Right cardiac atrium (tissue), 5 donors: ENCODE measurements around the gene CCDC175. TPM values are rescaled to one million over a fixed set of nuclear protein-coding genes. Genes with fewer than 3 reads are reported as not detected.

ENCODE experiments used
- ATAC-seq, 2 donors: fragments of 200-7000 bp; cut with Tn5 transposase; one replicate each; pipeline versions ENCODE4 v1.8.0 to v1.9.1; 2020; ENCODE audit warnings: moderate library complexity in 2 of 2, mild to moderate bottlenecking in 1 of 2
- DNase-seq, 3 donors: peaks; one replicate each; pipeline ENCODE4 v3.0.0-alpha.2; 2020
- H3K27ac ChIP-seq: one replicate; pipeline ENCODE4 v1.5.1; 2013; ENCODE audit warnings: mild to moderate bottlenecking, low read length, control low read depth, moderate library complexity
- H3K27me3 ChIP-seq: one replicate; pipeline ENCODE4 v1.6.1; 2013; ENCODE audit not compliant: control insufficient read depth, insufficient read depth
- H3K4me1 ChIP-seq: one replicate; pipeline ENCODE4 v1.6.1; 2013; ENCODE audit warnings: low read length; ENCODE audit not compliant: control insufficient read depth, insufficient read depth
- H3K4me3 ChIP-seq: one replicate; pipeline ENCODE4 v1.5.1; 2013; ENCODE audit warnings: low read length, control low read depth
- H3K9me3 ChIP-seq: one replicate; pipeline ENCODE4 v1.6.1; 2013; ENCODE audit warnings: low read length; ENCODE audit not compliant: control insufficient read depth
- WGBS: extraction: QIAGEN DNeasy Blood & Tissue Kit; methylation state at CpG from one replicate; pipeline ENCODE4 v1.1.7; 2013; 5-methylcytosine and 5-hydroxymethylcytosine counted together
- intact Hi-C, 4 donors: fragments of 100-400 bp; cut with DNase I; formaldehyde crosslinking; loops; one replicate each; pipeline versions ENCODE4 v1.11.0 to v1.14.0; 2022 to 2023
- polyA plus RNA-seq: library from polyadenylated mRNA; stranded (reverse); fragments of 200-250 nt; gene quantifications from one replicate; pipeline ENCODE4 v1.2.3, GENCODE V29; 2013
- total RNA-seq, 4 donors: library from RNA; stranded (reverse); fragmentation: NEBNext Ultra II Directional; extraction: Animal tissue kit (Norgen Biotek cat#: 25700); gene quantifications; one replicate each; pipeline ENCODE4 v1.2.1, GENCODE V29; 2021
- donor health status: healthy with polysubstance abuse.
- donor health status: DM: no; HTN: yes; CAD: no.
- donor health status: DM: no; HTN: no; CAD: no.
- donor health status: DM: no; HTN: yes; CAD: no; lungs with severe emphysema.
- donor health status: DM: yes; HTN: yes; CAD: no.

The CCDC175 gene
- total and polyA plus RNA-seq, 5 donors, result not detected

GRCh38 chr14:59582845-59583509 lies 6.4 kb upstream of the CCDC175 start:
- DNase-seq, result peak in 1 of 3 donors; percentile 41
- H3K9me3 ChIP-seq, result no peaks in the 10 kb centered on the region
- intact Hi-C loops, result no loop called here
- H3K4me3 ChIP-seq, result no peak overlapping the region
- H3K4me1 ChIP-seq, result no peaks in the 10 kb centered on the region
- no peak for ATAC-seq
- WGBS, result 80% methylated on average over 23 of the region's 23 CpGs
- H3K27ac ChIP-seq, result no peak overlapping the region
- H3K27me3 ChIP-seq, result no peaks in the 10 kb centered on the region

DNA sequence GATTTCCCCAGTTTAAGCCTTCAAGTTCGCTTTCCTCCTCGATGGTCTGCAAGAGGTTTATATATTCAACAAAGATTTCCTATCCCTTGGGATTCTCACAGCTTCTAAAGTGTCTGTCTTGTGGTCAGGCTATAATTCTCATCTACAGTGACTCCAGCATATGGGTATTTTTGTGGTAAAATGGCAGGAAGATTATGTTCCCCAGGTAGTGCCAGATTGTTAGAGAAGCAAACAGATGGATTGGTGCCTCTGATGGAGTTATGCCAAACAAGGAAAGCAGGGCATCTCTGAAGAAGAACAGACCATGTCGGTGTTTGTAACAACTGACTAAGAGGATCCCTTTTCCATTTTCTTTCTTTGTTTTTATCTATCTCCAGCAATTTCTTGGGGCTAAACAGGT lies 5.5 kb upstream of the CCDC175 start:
- no peak overlapping the region for H3K4me3 ChIP-seq
- no peak for ATAC-seq
- no peak for DNase-seq
- H3K27ac ChIP-seq, result no peak overlapping the region
- intact Hi-C loops, result no loop called here
- H3K4me1 ChIP-seq, result no peaks in the 10 kb centered on the region
- 84% methylated on average over 3 of the region's 3 CpGs for WGBS
- no peaks in the 10 kb centered on the region for H3K9me3 ChIP-seq
- no peaks in the 10 kb centered on the region for H3K27me3 ChIP-seq

GRCh38 chr14:59580911-59581310 lies 4.3 kb upstream of the CCDC175 start:
- no peak overlapping the region for H3K27ac ChIP-seq
- no peak for ATAC-seq
- 61% methylated on average over 2 of the region's 2 CpGs for WGBS
- H3K9me3 ChIP-seq, result no peaks in the 10 kb centered on the region
- DNase-seq, result no peak
- H3K4me1 ChIP-seq, result no peaks in the 10 kb centered on the region
- intact Hi-C loops, result no loop called here
- no peaks in the 10 kb centered on the region for H3K27me3 ChIP-seq
- H3K4me3 ChIP-seq, result no peak overlapping the region

DNA sequence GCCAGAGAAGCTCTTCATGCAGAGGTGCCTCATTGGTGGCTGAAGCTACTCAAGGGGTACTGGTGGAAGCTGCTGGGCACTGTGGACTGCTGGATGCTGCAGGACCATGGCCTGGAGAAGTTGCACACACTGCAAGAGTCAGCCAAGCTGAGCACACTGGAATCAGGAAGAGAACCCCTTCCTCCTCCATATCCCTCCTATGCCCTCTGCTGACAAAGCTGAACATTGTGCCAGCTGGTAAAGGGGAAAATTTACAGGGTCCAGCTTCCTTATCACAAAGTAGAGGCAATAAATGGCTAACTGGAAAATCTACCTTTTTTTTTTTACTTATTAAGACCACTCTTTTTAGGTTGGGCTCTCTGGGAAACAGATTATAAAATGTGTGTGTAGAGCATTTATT lies 6.5 kb downstream of the CCDC175 start:
- H3K27ac ChIP-seq, result no peak overlapping the region
- no peak for DNase-seq
- H3K4me3 ChIP-seq, result no peak overlapping the region
- ATAC-seq, result no peak
- no peaks in the 10 kb centered on the region for H3K4me1 ChIP-seq
- no peaks in the 10 kb centered on the region for H3K9me3 ChIP-seq
- intact Hi-C loops, result loop anchor here in 1 of 4 donors (10.0 kb wide), 1 partner anchor 445 kb away; no protein-coding TSS in a partner anchor
- no peaks in the 10 kb centered on the region for H3K27me3 ChIP-seq

DNA sequence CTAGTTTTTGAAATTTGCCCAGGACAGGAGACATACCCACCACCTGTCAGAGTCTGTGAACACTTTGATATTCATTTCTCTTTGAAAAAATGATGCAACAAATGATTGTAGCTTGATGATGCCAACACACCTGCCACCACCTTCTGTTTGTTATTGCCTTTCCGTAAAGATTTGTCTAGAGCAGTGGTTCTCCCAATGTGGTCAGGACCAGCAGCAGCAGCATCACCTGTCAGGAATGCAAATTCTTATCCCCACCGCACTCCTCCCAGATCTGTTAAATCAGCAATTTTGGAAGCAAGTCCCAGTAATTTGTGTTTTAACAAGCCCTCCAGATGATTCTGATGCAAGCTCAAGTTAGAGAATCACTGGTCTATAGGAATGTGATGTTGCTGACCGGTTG lies 9.9 kb downstream of the CCDC175 start:
- 81% methylated on average over 3 of the region's 3 CpGs for WGBS

DNA sequence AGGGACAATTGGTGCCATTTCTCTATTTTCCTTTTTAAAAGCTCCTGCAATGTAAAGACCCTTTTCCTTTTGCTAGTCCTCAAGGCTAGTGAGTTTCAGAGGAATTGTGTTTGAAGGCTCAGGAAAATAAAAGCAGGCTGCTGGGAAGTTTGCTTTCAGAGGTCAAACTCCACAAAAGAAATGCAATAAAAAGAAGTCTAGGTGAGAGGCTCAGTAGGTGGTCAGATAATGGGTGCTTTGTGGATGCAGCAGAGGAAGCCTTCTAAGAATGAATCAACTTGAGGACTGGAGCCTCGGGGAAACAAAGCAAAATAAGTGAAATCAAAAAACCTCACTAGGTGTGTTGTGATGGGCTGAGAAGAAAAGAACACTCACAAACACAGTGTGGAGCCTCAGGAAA lies 10.3 kb downstream of the CCDC175 start:
- Histone ChIP-seq H3K27ac (no peak overlapping the region), H3K4me3 (no peak overlapping the region), H3K9me3 (no peaks in the 10 kb centered on the region), H3K4me1 (no peaks in the 10 kb centered on the region), H3K27me3 (no peaks in the 10 kb centered on the region)
- no peak for ATAC-seq
- intact Hi-C loops, result no loop called here
- no peak for DNase-seq
- 62% methylated on average over 1 of the region's 1 CpG for WGBS

More for the DNA sequence above, 9.9 kb downstream of the CCDC175 start:
- H3K9me3 ChIP-seq, result no peaks in the 10 kb centered on the region
- H3K27me3 ChIP-seq, result no peaks in the 10 kb centered on the region
- H3K4me3 ChIP-seq, result no peak overlapping the region
- intact Hi-C loops, result no loop called here
- H3K4me1 ChIP-seq, result no peaks in the 10 kb centered on the region
- no peak for ATAC-seq
- DNase-seq, result no peak
- H3K27ac ChIP-seq, result no peak overlapping the region

DNA sequence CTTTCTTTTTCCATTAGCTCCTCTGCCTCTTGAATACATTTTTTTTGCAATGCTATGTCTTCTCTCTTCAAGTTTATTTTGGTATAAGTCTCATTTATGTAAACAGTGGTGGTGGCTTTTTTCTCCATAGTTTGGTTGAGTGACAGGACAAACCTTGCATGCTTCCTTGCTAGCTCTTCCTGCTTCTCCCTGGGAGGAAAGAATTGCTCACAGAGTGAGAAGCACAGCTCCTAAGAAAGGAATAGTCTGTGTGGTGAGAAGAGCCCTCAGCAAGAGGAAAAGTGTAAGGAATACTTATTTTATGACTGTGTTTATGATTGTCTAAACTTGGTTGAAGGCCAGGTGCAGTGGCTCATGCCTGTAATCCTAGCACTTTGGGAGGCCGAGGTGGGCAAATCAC lies 11.5 kb downstream of the CCDC175 start:
- no peak for DNase-seq
- no peak for ATAC-seq
- Histone ChIP-seq H3K4me1 (no peaks in the 10 kb centered on the region), H3K4me3 (no peak overlapping the region), H3K27ac (no peak overlapping the region), H3K9me3 (no peaks in the 10 kb centered on the region), H3K27me3 (no peaks in the 10 kb centered on the region)
- intact Hi-C loops, result no loop called here
- 78% methylated on average over 1 of the region's 1 CpG for WGBS

DNA sequence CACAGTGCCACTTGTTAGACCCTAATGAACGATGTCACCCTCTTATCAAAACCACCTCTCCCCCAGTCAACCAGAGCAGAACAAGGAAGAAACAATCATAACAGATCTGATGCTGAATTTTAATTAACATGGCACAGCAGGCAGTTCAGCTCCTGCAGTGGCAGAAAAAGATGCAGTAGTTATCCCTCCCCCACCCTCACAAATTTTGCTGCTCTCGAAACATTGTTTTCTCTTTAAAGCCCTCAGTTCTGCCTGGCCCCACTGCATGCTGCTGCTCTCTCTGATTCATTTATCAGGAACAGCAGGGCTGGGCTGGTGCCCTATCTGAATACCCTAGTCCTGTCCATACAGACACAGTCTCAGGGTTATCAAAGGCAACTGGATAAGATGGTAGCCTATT lies 12.2 kb downstream of the CCDC175 start:
- Histone ChIP-seq H3K9me3 (no peaks in the 10 kb centered on the region), H3K4me1 (no peaks in the 10 kb centered on the region), H3K4me3 (no peak overlapping the region), H3K27me3 (no peaks in the 10 kb centered on the region), H3K27ac (no peak overlapping the region)
- intact Hi-C loops, result no loop called here
- ATAC-seq (no peak), DNase-seq (no peak)
- 11% methylated on average over 2 of the region's 2 CpGs for WGBS

DNA sequence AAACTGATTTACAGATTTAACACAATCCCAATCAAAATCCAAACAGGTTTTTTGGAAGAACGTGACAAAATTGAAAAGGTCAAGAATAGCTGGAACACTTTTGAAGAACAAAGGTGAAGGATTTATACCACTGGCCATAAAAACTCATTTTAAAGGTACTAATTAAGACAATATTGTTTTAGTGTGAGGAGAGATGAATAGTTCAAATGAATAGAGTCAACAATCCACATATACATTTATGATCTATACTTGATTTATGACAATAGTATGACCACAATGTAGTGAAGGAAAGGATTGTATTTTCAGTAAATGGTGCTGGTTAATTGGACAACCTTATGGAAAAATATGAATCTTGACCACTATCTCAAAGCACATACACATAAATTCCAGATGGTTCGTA lies 29.3 kb downstream of the CCDC175 start:
- Histone ChIP-seq H3K27me3 (no peaks in the 10 kb centered on the region), H3K4me3 (no peak overlapping the region), H3K9me3 (no peaks in the 10 kb centered on the region), H3K4me1 (no peaks in the 10 kb centered on the region), H3K27ac (no peak overlapping the region)
- intact Hi-C loops, result no loop called here
- ATAC-seq (no peak), DNase-seq (no peak)
- 80% methylated on average over 2 of the region's 2 CpGs for WGBS

GRCh38 chr14:59543873-59544272 lies 32.7 kb downstream of the CCDC175 start:
- no peak overlapping the region for H3K27ac ChIP-seq
- no peaks in the 10 kb centered on the region for H3K9me3 ChIP-seq
- no peaks in the 10 kb centered on the region for H3K4me1 ChIP-seq
- intact Hi-C loops, result no loop called here
- no peak overlapping the region for H3K4me3 ChIP-seq
- no peak for ATAC-seq
- no peak for DNase-seq
- 39% methylated on average over 7 of the region's 7 CpGs for WGBS
- no peaks in the 10 kb centered on the region for H3K27me3 ChIP-seq

DNA sequence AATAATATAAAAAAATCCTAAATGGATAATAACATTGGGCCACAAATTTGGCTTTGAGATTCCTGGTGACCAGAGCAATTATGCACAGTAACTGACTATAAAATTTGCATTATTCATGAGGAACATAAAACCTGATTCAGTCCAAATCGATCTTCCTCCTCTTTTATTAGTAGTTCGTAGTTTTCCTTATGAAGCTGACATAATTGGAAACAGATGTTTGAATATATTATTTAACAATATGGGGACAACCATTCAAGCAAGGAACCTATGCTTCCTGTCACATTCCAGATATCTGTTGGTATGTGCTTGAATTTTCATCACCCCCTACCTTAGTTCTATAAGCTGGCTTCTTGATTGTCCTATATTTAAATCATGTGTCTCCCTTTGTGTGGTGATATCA lies 34.9 kb downstream of the CCDC175 start:
- Histone ChIP-seq H3K9me3 (no peaks in the 10 kb centered on the region), H3K27ac (no peak overlapping the region), H3K27me3 (no peaks in the 10 kb centered on the region), H3K4me3 (no peak overlapping the region), H3K4me1 (no peaks in the 10 kb centered on the region)
- DNase-seq (no peak), ATAC-seq (no peak)
- intact Hi-C loops, result no loop called here
- 82% methylated on average over 2 of the region's 2 CpGs for WGBS

DNA sequence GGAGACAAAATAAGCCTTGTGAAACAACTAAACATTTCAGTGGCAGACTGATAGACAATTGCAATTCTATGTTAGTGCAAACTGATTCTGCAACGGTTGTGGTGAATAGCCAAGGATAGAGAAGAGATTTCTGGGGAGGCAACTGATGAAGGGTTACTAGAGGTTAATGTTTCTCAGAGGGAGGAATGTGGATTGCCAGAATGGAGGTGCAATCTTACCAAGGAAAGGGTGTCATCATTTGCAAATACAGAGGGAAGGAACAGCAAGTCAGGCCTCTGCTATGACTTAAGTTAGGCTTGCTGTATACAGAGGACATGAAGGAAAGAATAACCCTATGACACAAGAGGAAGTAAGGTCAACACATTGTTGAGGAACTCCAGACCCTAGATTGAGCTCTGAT lies 35.8 kb downstream of the CCDC175 start:
- intact Hi-C loops, result no loop called here
- DNase-seq (no peak), ATAC-seq (no peak)
- no peaks in the 10 kb centered on the region for H3K27me3 ChIP-seq
- 29% methylated on average over 1 of the region's 1 CpG for WGBS
- no peak overlapping the region for H3K27ac ChIP-seq
- H3K4me1 ChIP-seq, result no peaks in the 10 kb centered on the region
- H3K4me3 ChIP-seq, result no peak overlapping the region
- H3K9me3 ChIP-seq, result no peaks in the 10 kb centered on the region
